A549 (cell line): ENCODE results near the gene ARHGEF37.

ENCODE experiments used
- CEBPB ChIP-seq, 2 experiments: fragments of >200 bp in 1 of 2; sonication (Bioruptor Twin) in 1 of 2; formaldehyde crosslinking in 1 of 2; IDR thresholded peaks; 2 replicates each; pipeline ENCODE4 v1.6.1; 2012 to 2016
- EHF ChIP-seq: fragments of 250-450 bp; sonication (Bioruptor Pico); IDR thresholded peaks from 2 replicates; pipeline ENCODE4 v1.5.0; 2020; ENCODE audit warnings: mild to moderate bottlenecking
- EP300 ChIP-seq, 2 experiments: fragments of >200 bp; sonication (Bioruptor Twin); formaldehyde crosslinking; IDR thresholded peaks; 2 replicates in 1 of 2; 3 replicates in 1 of 2; pipeline ENCODE4 v1.6.1; 2016 to 2017
- JUNB ChIP-seq: fragments of >200 bp; sonication (Bioruptor Twin); formaldehyde crosslinking; IDR thresholded peaks from 2 replicates; pipeline ENCODE4 v1.6.1; 2016
- PHF8 ChIP-seq: fragments of 200-600 bp; sonication (generic); IDR thresholded peaks from 2 replicates; pipeline ENCODE4 v1.6.1; 2016; ENCODE audit warnings: low read depth, mild to moderate bottlenecking, antibody characterized with exemption, moderate library complexity, borderline replicate concordance
- POLR2A ChIP-seq: IDR thresholded peaks from 2 replicates; pipeline ENCODE4 v1.6.1; 2012; ENCODE audit warnings: mild to moderate bottlenecking, low read length
- RCOR1 ChIP-seq: fragments of 150-350 bp; IDR thresholded peaks from 2 replicates; pipeline ENCODE4 v1.6.1; 2014; ENCODE audit warnings: antibody characterized with exemption, low read length, low read depth
- TF ChIP-seq, protein P1 (sequence below): fragments of >200 bp; sonication (Bioruptor Twin); formaldehyde crosslinking; IDR thresholded peaks from 3 replicates; pipeline ENCODE4 v1.5.1; 2016

DNA sequence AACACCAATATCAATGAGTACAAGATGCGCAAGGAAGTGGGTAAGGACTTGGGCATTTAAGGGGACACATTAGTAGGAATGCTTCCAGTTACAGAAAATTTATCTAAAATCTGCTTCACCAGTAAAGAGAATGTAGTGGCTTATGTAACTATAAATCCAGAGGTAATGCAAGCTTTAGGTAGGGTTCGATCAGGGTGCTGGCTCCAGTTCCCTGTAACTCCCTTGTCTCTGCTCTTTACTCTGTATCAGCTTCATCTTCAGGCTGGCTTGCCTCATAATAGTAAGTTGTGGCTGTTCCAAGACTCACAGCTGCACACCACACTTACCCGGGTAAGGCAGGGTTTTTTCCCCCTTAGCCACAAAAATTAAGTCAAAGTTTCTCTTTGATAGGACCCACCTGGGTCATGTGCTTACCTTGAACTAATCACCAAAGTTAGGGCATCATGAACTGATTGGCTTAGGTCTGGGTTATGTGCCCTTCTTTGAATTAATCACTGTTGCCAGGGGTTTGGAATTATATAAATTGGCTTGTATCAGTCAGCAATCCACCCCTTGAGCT, 35.5 kb downstream of the ARHGEF37 start:
- TF ChIP-seq, protein P1, sequence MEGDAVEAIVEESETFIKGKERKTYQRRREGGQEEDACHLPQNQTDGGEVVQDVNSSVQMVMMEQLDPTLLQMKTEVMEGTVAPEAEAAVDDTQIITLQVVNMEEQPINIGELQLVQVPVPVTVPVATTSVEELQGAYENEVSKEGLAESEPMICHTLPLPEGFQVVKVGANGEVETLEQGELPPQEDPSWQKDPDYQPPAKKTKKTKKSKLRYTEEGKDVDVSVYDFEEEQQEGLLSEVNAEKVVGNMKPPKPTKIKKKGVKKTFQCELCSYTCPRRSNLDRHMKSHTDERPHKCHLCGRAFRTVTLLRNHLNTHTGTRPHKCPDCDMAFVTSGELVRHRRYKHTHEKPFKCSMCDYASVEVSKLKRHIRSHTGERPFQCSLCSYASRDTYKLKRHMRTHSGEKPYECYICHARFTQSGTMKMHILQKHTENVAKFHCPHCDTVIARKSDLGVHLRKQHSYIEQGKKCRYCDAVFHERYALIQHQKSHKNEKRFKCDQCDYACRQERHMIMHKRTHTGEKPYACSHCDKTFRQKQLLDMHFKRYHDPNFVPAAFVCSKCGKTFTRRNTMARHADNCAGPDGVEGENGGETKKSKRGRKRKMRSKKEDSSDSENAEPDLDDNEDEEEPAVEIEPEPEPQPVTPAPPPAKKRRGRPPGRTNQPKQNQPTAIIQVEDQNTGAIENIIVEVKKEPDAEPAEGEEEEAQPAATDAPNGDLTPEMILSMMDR, result no peak
- TF ChIP-seq EHF (CRISPR knock-in tag) (no peak), PHF8 (no peak), RCOR1 (no peak), EP300 (IDR thresholded peaks at IDR 0.05) (no peak), JUNB (no peak), POLR2A (no peak), CEBPB (IDR thresholded peaks at IDR 0.05) (no peak)
